Measurements from ENCODE around the gene ZMYM5. TPM values are rescaled to one million over a fixed set of nuclear protein-coding genes. Genes with fewer than 3 reads are reported as not detected.

The ZMYM5 gene
- total RNA-seq, 1 donor = 11.8 TPM

Other genes starting within 250 kb of the ZMYM5 start
- 10.0 TPM for gene MPHOSPH8, start 230.0 kb downstream of the ZMYM5 start, total RNA-seq
- gene PSPC1, start 80.7 kb downstream of the ZMYM5 start, total RNA-seq = 70.0 TPM
- gene ZMYM2, start 95.1 kb upstream of the ZMYM5 start, total RNA-seq = 37.2 TPM